ENCODE measurements around the gene MMS19. TPM values are rescaled to one million over a fixed set of nuclear protein-coding genes. Genes with fewer than 3 reads are reported as not detected.
"Not testable (repeated sequence)": the region's sequence is repeated elsewhere in the genome, so short reads cannot be mapped to it uniquely, and the experiment has no call there.

The MMS19 gene
- total RNA-seq, 1 donor from 2014 or later, result 127 TPM

DNA sequence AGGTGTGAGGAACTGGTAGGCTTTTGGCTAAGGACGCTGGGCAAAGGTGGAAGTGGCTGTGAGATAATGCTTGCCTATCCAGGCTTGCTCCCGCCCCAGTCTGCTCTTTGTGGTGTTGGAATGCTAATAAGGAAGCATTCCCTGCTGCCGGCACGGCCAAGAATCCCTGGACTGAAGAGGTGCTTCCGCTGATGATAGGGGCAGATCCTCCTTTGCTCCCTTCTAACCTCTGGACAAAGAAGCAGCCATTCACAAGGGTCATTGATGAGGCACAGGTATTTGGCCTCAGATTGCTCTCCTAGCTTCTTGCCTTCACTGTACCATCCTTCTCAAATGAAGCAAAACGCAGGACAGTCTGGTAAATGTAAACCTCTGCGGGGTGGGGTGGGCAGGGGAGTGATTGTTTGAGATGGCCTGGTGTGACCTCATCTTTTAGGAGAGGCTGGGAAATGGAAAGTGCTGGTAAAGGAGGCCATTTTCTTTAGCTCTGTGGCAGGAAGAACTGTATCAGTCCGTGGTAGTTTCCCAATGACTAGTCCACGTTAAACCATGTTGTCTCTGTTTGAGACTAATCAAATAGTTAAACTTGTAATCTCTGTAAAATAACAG is 70.5 kb downstream of the MMS19 start:
- TF ChIP-seq, protein P1, sequence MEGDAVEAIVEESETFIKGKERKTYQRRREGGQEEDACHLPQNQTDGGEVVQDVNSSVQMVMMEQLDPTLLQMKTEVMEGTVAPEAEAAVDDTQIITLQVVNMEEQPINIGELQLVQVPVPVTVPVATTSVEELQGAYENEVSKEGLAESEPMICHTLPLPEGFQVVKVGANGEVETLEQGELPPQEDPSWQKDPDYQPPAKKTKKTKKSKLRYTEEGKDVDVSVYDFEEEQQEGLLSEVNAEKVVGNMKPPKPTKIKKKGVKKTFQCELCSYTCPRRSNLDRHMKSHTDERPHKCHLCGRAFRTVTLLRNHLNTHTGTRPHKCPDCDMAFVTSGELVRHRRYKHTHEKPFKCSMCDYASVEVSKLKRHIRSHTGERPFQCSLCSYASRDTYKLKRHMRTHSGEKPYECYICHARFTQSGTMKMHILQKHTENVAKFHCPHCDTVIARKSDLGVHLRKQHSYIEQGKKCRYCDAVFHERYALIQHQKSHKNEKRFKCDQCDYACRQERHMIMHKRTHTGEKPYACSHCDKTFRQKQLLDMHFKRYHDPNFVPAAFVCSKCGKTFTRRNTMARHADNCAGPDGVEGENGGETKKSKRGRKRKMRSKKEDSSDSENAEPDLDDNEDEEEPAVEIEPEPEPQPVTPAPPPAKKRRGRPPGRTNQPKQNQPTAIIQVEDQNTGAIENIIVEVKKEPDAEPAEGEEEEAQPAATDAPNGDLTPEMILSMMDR (IDR thresholded peaks at IDR 0.05; ENCODE audit: unreplicated experiment), result no peak
- Mint-ChIP-seq H3K9me3 (ENCODE audit: unreplicated experiment) (no peaks in the 10 kb centered on the region), H3K4me1 (ENCODE audit: unreplicated experiment) (peaks cover 18% of the 10 kb centered on the region), H3K36me3 (ENCODE audit: low read depth, unreplicated experiment) (peaks cover 19% of the 10 kb centered on the region), H3K27me3 (ENCODE audit: unreplicated experiment) (peaks cover 3% of the 10 kb centered on the region), H3K4me3 (ENCODE audit: unreplicated experiment) (peak overlapping the region; percentile 96), H3K27ac (ENCODE audit: unreplicated experiment) (peak overlapping the region; percentile 98)
- peak; percentile 65 for DNase-seq (ENCODE audit: low spot score)

DNA sequence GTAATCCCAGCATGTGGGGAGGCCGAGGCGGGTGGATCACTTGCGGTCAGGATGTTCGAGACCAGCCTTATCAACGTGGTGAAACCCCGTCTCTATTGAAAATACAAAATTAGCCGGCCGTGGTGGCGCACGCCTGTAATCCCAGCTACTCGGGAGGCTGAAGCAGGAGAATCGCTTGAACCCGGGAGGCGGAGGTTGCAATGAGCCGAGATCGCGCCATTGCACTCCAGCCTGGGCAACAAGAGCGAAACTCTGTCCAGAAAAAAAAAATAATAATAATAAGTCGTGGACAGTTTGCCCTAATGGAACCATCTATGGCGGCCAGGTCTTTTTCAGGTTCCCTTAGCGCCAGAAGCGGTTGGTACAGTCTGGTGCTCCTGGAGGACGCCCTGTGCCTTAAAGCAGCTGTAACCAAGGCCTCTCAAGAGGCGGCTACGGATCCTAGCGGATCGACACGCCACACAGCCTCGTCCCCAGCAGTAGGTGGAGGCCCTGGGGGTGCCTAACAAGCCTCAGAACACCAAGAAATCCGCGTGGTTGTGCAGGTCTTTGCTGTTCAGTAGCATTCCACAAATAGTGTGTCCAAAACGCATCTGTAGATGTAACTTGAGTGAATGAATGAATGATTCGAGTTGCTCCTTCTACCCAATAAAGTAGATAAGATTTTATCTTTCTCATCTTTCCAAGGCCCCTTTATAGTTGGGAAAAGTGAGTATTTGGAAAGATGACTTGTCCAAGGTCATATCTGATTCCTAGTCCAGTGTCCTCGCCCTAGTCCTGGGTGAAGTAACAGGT is 71.2 kb downstream of the MMS19 start:
- H3K36me3 Mint-ChIP-seq (ENCODE audit: low read depth, unreplicated experiment), result peaks cover 16% of the 10 kb centered on the region
- DNase-seq (ENCODE audit: low spot score), result peak; percentile 24
- no peaks in the 10 kb centered on the region for H3K9me3 Mint-ChIP-seq (ENCODE audit: unreplicated experiment)
- H3K4me3 Mint-ChIP-seq (ENCODE audit: unreplicated experiment), result peak overlapping the region; percentile 96
- peak overlapping the region; percentile 98 for H3K27ac Mint-ChIP-seq (ENCODE audit: unreplicated experiment)
- peaks cover 18% of the 10 kb centered on the region for H3K4me1 Mint-ChIP-seq (ENCODE audit: unreplicated experiment)
- TF ChIP-seq, protein P1 (IDR thresholded peaks at IDR 0.05; ENCODE audit: unreplicated experiment), result no peak
- H3K27me3 Mint-ChIP-seq (ENCODE audit: unreplicated experiment), result peaks cover 3% of the 10 kb centered on the region

DNA sequence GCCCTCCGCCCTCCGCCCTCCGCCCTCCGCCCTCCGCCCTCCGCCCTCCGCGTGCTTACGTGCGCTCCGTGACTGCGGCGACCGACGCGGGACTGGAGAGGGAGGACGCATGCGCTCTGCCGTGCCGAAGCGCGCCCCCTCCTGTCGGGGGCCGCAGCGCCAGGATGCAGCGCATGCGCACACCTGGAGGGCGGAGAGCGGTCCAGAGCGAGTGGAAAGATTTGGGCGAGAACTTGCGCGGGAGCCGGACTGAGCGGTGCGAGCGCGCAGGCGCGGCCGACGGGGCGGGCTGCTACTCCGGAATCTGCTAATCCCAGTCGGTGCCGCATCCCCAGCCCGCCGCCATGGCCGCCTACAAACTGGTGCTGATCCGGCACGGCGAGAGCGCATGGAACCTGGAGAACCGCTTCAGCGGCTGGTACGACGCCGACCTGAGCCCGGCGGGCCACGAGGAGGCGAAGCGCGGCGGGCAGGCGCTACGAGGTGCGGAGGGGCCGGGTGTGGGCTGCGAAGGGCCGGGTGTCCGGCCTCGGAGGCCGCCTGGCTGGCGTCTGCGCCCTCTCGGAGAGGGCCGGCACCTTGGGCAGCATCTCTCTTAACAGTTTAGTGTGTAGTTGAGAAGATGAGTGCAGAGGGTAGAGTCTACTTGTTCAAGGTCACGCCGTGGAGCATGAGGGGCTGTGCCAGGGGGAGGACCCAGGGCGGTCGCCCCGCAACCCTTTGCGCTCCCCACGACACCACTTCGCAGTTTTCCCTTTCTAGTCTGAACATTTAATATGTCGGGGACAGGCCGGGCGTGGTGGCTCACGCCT is 72.1 kb downstream of the MMS19 start, which contains the start of gene PGAM1:
Gene PGAM1 (plus strand): TSS at position 228 of the 812 bp plus-strand sequence. CDS start 117 bp downstream, at position 345.
- peaks cover 12% of the 10 kb centered on the region for H3K36me3 Mint-ChIP-seq (ENCODE audit: low read depth, unreplicated experiment)
- no peaks in the 10 kb centered on the region for H3K9me3 Mint-ChIP-seq (ENCODE audit: unreplicated experiment)
- peak; percentile 98 for DNase-seq (ENCODE audit: low spot score)
- H3K27ac Mint-ChIP-seq (ENCODE audit: unreplicated experiment), result peak within 1 kb of the TSS; percentile 98
- H3K4me3 Mint-ChIP-seq (ENCODE audit: unreplicated experiment), result peak within 1 kb of the TSS; percentile 96
- H3K4me1 Mint-ChIP-seq (ENCODE audit: unreplicated experiment), result peaks cover 18% of the 10 kb centered on the region
- H3K27me3 Mint-ChIP-seq (ENCODE audit: unreplicated experiment), result peaks cover 3% of the 10 kb centered on the region
- TF ChIP-seq, protein P1 (IDR thresholded peaks at IDR 0.05; ENCODE audit: unreplicated experiment), result peak; percentile 21

DNA sequence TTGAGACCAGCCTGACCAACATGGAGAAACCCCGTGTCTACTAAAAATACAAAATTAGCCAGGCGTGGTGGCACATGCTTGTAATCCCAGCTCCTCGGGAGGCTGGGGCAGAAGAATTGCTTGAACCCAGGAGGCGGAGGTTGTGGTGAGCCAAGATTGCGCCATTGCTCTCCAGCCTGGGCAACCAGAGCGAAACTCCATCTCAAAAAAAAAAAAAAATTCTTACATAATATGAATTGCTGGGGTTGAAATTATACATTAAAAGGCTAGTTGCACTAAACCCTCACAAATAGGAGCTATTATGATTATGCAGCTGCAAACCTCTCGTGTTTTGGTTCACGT is 74.5 kb downstream of the MMS19 start:
- H3K27me3 Mint-ChIP-seq (ENCODE audit: unreplicated experiment); H3K9me3 Mint-ChIP-seq (ENCODE audit: unreplicated experiment); H3K4me3 Mint-ChIP-seq (ENCODE audit: unreplicated experiment); H3K27ac Mint-ChIP-seq (ENCODE audit: unreplicated experiment); H3K36me3 Mint-ChIP-seq (ENCODE audit: low read depth, unreplicated experiment); DNase-seq (ENCODE audit: low spot score): not testable (repeated sequence)
- H3K4me1 Mint-ChIP-seq (ENCODE audit: unreplicated experiment), result peaks cover 20% of the 10 kb centered on the region

DNA sequence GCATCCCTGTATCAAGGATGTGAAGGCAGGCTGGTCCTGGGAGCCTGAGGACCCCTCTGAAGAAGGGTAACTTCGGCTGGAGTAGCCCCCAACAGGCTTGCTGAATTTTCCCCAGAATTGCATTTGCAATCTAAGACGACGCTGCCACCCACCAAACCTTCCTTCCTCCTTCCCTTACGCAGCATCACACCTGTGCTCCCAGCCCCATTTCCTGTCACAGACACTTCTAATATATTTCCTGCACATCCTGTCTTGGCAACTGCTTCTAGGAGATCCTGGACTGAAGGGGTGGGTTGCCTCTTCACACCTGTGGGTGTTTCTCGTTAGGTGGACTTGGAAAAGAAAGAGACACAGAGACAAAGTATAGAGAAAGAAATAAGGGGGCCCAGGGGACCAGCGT is 81.7 kb downstream of the MMS19 start:
- DNase-seq (ENCODE audit: low spot score), result no peak
- TF ChIP-seq, protein P1 (IDR thresholded peaks at IDR 0.05; ENCODE audit: unreplicated experiment), result no peak
- peaks cover 4% of the 10 kb centered on the region for H3K27me3 Mint-ChIP-seq (ENCODE audit: unreplicated experiment)
- H3K9me3 Mint-ChIP-seq (ENCODE audit: unreplicated experiment), result no peaks in the 10 kb centered on the region
- no peaks in the 10 kb centered on the region for H3K36me3 Mint-ChIP-seq (ENCODE audit: low read depth, unreplicated experiment)
- H3K27ac Mint-ChIP-seq (ENCODE audit: unreplicated experiment), result no peak overlapping the region
- no peak overlapping the region for H3K4me3 Mint-ChIP-seq (ENCODE audit: unreplicated experiment)
- H3K4me1 Mint-ChIP-seq (ENCODE audit: unreplicated experiment), result peaks cover 22% of the 10 kb centered on the region

All from endothelial cell (in vitro differentiated cells).